ENCODE data around the gene TRAPPC3L.
A peak's percentile ranks its signal among the peaks of the same experiment; 100 is the strongest.
"Not testable (repeated sequence)": the region's sequence is repeated elsewhere in the genome, so short reads cannot be mapped to it uniquely, and the experiment has no call there.

TRAPPC3L gene

GRCh38 chr6:116511424-116512110, 33.9 kb downstream of the TRAPPC3L start, which contains the start of gene CALHM5:
Gene CALHM5, plus strand, starts transcription at chr6:116511639. Its CDS starts 58 bp downstream, at chr6:116511697.
- H3K4me3 ChIP-seq (ENCODE audit: low read depth, low read length), result no peak within 1 kb of the TSS
- TF ChIP-seq CTCF (IDR thresholded peaks at IDR 0.05; ENCODE audit: borderline replicate concordance, insufficient read depth, low read depth, low read length), result peak; percentile 20; the same call in 1 of the 2 replicates

- no peak for TF ChIP-seq CTCF (IDR thresholded peaks at IDR 0.05; ENCODE audit: borderline replicate concordance, insufficient read depth, low read depth, low read length)
Observed at GRCh38 chr6:116508527-116508926, 37.0 kb downstream of the TRAPPC3L start.

GRCh38 chr6:116507324-116507723, 38.2 kb downstream of the TRAPPC3L start:
- H3K4me3 ChIP-seq (ENCODE audit: low read depth, low read length), result no peak overlapping the region
- TF ChIP-seq CTCF (IDR thresholded peaks at IDR 0.05; ENCODE audit: borderline replicate concordance, insufficient read depth, low read depth, low read length), result no peak

More at GRCh38 chr6:116508527-116508926, 37.0 kb downstream of the TRAPPC3L start:
- no peak overlapping the region for H3K4me3 ChIP-seq (ENCODE audit: low read depth, low read length)

GRCh38 chr6:116500969-116501433, 44.5 kb downstream of the TRAPPC3L start:
- H3K4me3 ChIP-seq (ENCODE audit: low read depth, low read length), result no peak overlapping the region
- no peak for TF ChIP-seq CTCF (IDR thresholded peaks at IDR 0.05; ENCODE audit: borderline replicate concordance, insufficient read depth, low read depth, low read length)

- H3K4me3 ChIP-seq (ENCODE audit: low read depth, low read length), result no peak overlapping the region
- no peak for TF ChIP-seq CTCF (IDR thresholded peaks at IDR 0.05; ENCODE audit: borderline replicate concordance, insufficient read depth, low read depth, low read length)
Observed at GRCh38 chr6:116497113-116497676, 48.3 kb downstream of the TRAPPC3L start.

- H3K4me3 ChIP-seq (ENCODE audit: low read depth, low read length), result not testable (repeated sequence)
Observed at GRCh38 chr6:116495161-116495560, 50.3 kb downstream of the TRAPPC3L start.

- TF ChIP-seq CTCF (IDR thresholded peaks at IDR 0.05; ENCODE audit: borderline replicate concordance, insufficient read depth, low read depth, low read length), result no peak
- no peak overlapping the region for H3K4me3 ChIP-seq (ENCODE audit: low read depth, low read length)
Observed at GRCh38 chr6:116492331-116493067, 53.0 kb downstream of the TRAPPC3L start.

All from GM12875 (cell line).